A673 (cell line): ENCODE results near the gene HEBP1. TPM values are rescaled to one million over a fixed set of nuclear protein-coding genes. Genes with fewer than 3 reads are reported as not detected.

Source experiments
- BruUV-seq: library from RNA; stranded (reverse); fragments of 400-500 nt; replicated peaks from 2 replicates; lab custom pipeline; 2021; lab: Mats Ljungman, UMichigan
- CTCF ChIA-PET: fragments of 300-600 bp; sonication (Branson Sonifier 250); formaldehyde crosslinking; loops from one replicate; lab custom pipeline; 2022; ENCODE audit warnings: antibody characterized with exemption; lab: Charles Lee
- POLR2A ChIA-PET: fragments of 300-600 bp; sonication (Branson Sonifier 250); formaldehyde crosslinking; loops from one replicate; lab custom pipeline; 2022; ENCODE audit warnings: antibody characterized with exemption; ENCODE audit not compliant: low non-redundant PET; lab: Charles Lee
- DNase-seq: peaks from one replicate; pipeline ENCODE4 v3.0.0-alpha.2; 2015; ENCODE audit warnings: low spot score
- H3K27ac ChIP-seq: fragments of 200-600 bp; sonication (generic); 2 replicates; pipeline ENCODE4 v1.5.1; 2016; ENCODE audit warnings: mixed run types, low read depth, mild to moderate bottlenecking, mixed read lengths, antibody characterized with exemption, low read length; ENCODE audit not compliant: poor library complexity, severe bottlenecking
- H3K27me3 ChIP-seq: fragments of 200-600 bp; sonication (generic); replicated peaks from 2 replicates; pipeline ENCODE4 v1.6.1; 2017; ENCODE audit warnings: mixed run types, low read depth, mild to moderate bottlenecking, mixed read lengths, antibody characterized with exemption, low read length; ENCODE audit not compliant: insufficient read depth, poor library complexity
- H3K36me3 ChIP-seq: fragments of 200-600 bp; sonication (generic); 2 replicates; pipeline ENCODE4 v1.6.1; 2016; ENCODE audit warnings: mixed run types, mild to moderate bottlenecking, mixed read lengths, antibody characterized with exemption, low read length; ENCODE audit not compliant: insufficient read depth, poor library complexity, severe bottlenecking
- H3K4me1 ChIP-seq: fragments of 200-600 bp; sonication (generic); 2 replicates; pipeline ENCODE4 v1.6.1; 2017; ENCODE audit warnings: mixed run types, mild to moderate bottlenecking, mixed read lengths, antibody characterized with exemption, low read length; ENCODE audit not compliant: insufficient read depth, poor library complexity, severe bottlenecking
- H3K4me3 ChIP-seq: fragments of 200-600 bp; sonication (generic); 2 replicates; pipeline ENCODE4 v1.5.1; 2016; ENCODE audit warnings: low read depth, mixed run types, mild to moderate bottlenecking, mixed read lengths, low read length; ENCODE audit not compliant: poor library complexity, severe bottlenecking
- H3K9me3 ChIP-seq: fragments of 200-600 bp; sonication (generic); 2 replicates; pipeline ENCODE4 v1.6.1; 2016; ENCODE audit warnings: mixed run types, low read depth, mild to moderate bottlenecking, mixed read lengths, antibody characterized with exemption, low read length; ENCODE audit not compliant: poor library complexity, severe bottlenecking
- CTCF ChIP-seq: fragments of 300-800, 200-600 bp; sonication (generic); conservative IDR thresholded peaks from 2 replicates; pipeline ENCODE4 v1.5.1; 2017; ENCODE audit warnings: low read depth, mild to moderate bottlenecking, antibody characterized with exemption, low read length, moderate library complexity, mixed read lengths
- EZH2 ChIP-seq: fragments of 200-600 bp; sonication (generic); IDR thresholded peaks from 2 replicates; pipeline ENCODE4 v1.6.1; 2017; ENCODE audit warnings: borderline replicate concordance, low read depth, mild to moderate bottlenecking, mixed read lengths, antibody characterized with exemption, low read length; ENCODE audit not compliant: poor library complexity, severe bottlenecking
- intact Hi-C: fragments of 100-400 bp; cut with micrococcal nuclease; formaldehyde crosslinking; loops from one replicate; pipeline ENCODE4 v1.10.0; 2022; ENCODE audit not compliant: unreplicated experiment
- total RNA-seq: library from RNA; stranded (reverse); gene quantifications from 2 replicates; pipeline ENCODE4 v1.2.3, GENCODE V29; 2021

Gene HEBP1
- total RNA-seq, 1 experiment from 2014 or later, result 28.1 TPM

GRCh38 chr12:12995088-12995487 is 5.0 kb downstream of the HEBP1 start:
- ChIA-PET POLR2A (no interaction called here), CTCF (no interaction called here)
- H3K27ac ChIP-seq, result no peak overlapping the region
- intact Hi-C loops, result no loop called here
- H3K9me3 ChIP-seq, result no peaks in the 10 kb centered on the region
- H3K27me3 ChIP-seq, result no peaks in the 10 kb centered on the region
- BruUV-seq, result no TSS peak
- H3K36me3 ChIP-seq, result no peaks in the 10 kb centered on the region
- TF ChIP-seq CTCF (no peak), EZH2 (no peak)
- H3K4me3 ChIP-seq, result no peak overlapping the region
- H3K4me1 ChIP-seq, result peaks cover 21% of the 10 kb centered on the region
- DNase-seq, result no peak

- BruUV-seq, result no TSS peak
- H3K36me3 ChIP-seq, result peaks cover 4% of the 10 kb centered on the region
- H3K4me1 ChIP-seq, result peaks cover 21% of the 10 kb centered on the region
- no peak overlapping the region for H3K27ac ChIP-seq
- intact Hi-C loops, result loop anchor here (2.0 kb wide), 1 partner anchor 215 kb away; no protein-coding TSS in a partner anchor
- ChIA-PET POLR2A (no interaction called here), CTCF (no interaction called here)
- H3K4me3 ChIP-seq, result no peak overlapping the region
- no peaks in the 10 kb centered on the region for H3K9me3 ChIP-seq
- no peak for DNase-seq
- TF ChIP-seq EZH2, result no peak
- no peak for TF ChIP-seq CTCF
- no peaks in the 10 kb centered on the region for H3K27me3 ChIP-seq
These were observed 6.7 kb downstream of the HEBP1 start for GRCh38 chr12:12993367-12993766.

GRCh38 chr12:12992418-12993130 is 7.5 kb downstream of the HEBP1 start:
- peak; percentile 80 for DNase-seq
- BruUV-seq, result no TSS peak
- Histone ChIP-seq H3K36me3 (peaks cover 4% of the 10 kb centered on the region), H3K9me3 (no peaks in the 10 kb centered on the region), H3K4me3 (peak overlapping the region; percentile 4), H3K27ac (peak overlapping the region; percentile 74), H3K27me3 (no peaks in the 10 kb centered on the region), H3K4me1 (peaks cover 21% of the 10 kb centered on the region)
- POLR2A ChIA-PET, result interaction anchor here (0.7 kb wide), 1 partner anchor 24 kb away, joined by 6 read pairs; no protein-coding TSS in a partner anchor
- TF ChIP-seq EZH2, result no peak
- no peak for TF ChIP-seq CTCF
- CTCF ChIA-PET, result no interaction called here
- intact Hi-C loops, result loop anchor here (2.0 kb wide), 1 partner anchor 216 kb away; no protein-coding TSS in a partner anchor
